NCI-H1105 treated with DMSO at 0.1 percent for 48 hours (cell line): Measurements from ENCODE around the gene ABR.
"Not testable (repeated sequence)": the region's sequence is repeated elsewhere in the genome, so short reads cannot be mapped to it uniquely, and the experiment has no call there.

Source experiments
- DNase-seq: peaks from one replicate; lab custom pipeline; 2025; lab: John Stamatoyannopoulos, UW

ABR gene

GRCh38 chr17:1147664-1148063, 32.1 kb downstream of the ABR start:
- no peak for DNase-seq

- no peak for DNase-seq
Measured at GRCh38 chr17:1146561-1147265, 33.1 kb downstream of the ABR start.

GRCh38 chr17:1145311-1145986, 34.3 kb downstream of the ABR start:
- DNase-seq, result no peak

DNA sequence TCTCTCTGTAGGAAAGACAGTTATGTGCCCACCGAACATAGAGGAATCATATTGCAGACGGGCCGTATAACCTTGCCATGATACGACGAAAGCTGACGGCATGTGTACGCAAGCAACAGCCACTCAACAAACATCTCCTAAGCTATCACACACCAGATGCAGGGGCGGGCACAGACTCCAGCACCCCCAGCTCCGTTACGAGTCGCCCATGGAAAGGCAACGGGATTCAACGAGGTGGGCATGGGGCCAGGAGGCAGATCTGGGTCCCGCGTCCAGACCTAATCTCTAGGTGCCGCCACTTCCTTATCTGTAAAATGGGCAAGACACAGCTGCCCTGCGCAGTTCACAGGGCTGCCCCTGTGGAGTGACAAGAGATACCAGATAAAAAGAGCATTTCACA, 35.6 kb downstream of the ABR start:
- no peak for DNase-seq

DNA sequence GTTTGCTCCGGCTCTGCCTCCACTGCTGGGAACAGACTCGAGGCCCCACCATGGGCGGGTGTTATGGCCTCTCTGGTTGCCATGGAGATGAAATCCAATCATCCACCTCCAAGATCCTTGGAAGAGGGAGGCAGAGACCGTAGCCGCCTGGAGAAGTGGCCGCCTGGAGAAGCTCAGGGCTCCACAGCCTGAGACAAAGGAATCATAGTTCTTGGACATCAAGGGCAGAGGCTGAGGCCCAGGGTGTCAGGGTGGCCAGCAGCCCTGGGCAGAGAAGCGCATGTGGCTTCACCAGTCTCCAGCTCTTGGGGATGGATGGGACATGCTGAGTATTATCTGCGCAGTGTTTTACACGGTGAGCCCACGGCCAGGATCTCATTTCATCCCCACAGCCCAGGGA, 36.2 kb downstream of the ABR start:
- no peak for DNase-seq

- no peak for DNase-seq
Measured at GRCh38 chr17:1142561-1142971, 37.2 kb downstream of the ABR start.

GRCh38 chr17:1137465-1137894, 42.3 kb downstream of the ABR start:
- DNase-seq, result no peak

DNA sequence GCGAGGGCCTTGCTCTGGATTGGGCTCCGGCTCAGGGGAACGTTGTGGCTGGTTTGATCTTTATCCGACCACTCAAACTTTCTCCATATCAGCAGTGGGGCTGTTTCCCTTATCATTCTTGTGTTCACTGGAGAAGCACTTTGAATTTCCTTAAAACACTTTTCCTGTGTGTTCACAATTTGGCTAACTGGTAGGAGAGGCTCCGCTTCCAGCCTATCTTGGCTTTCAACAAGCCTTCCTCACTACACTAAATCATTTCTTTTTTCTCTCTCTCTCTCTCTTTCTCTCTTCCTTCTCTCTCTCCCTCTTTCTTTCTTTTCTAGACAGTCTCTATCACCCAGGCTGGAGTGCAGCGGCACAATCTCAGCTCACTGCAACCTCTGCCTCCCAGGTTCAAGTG, 43.0 kb downstream of the ABR start:
- no peak for DNase-seq

- no peak for DNase-seq
Measured at GRCh38 chr17:1134634-1135324, 45.0 kb downstream of the ABR start.

GRCh38 chr17:1130191-1130590, 49.6 kb downstream of the ABR start:
- no peak for DNase-seq

DNA sequence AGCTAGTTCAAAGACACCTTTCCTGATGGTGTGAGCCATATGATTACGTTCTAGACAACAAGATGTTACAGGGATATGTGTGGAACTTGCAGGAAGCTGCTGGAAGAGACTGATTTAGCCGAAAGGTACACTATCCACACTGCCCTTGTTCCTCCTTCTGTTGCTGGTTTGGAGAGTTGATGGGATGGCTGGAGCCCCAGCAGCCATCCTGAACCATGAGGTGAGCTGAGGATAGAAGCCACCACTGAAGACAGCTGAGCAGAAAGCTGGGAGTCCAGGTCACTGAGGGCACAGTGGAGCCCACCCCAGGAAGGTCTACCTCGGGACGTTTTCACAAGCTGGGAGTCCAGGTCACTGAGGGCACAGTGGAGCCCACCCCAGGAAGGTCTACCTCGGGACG, 51.3 kb downstream of the ABR start:
- DNase-seq, result not testable (repeated sequence)

DNA sequence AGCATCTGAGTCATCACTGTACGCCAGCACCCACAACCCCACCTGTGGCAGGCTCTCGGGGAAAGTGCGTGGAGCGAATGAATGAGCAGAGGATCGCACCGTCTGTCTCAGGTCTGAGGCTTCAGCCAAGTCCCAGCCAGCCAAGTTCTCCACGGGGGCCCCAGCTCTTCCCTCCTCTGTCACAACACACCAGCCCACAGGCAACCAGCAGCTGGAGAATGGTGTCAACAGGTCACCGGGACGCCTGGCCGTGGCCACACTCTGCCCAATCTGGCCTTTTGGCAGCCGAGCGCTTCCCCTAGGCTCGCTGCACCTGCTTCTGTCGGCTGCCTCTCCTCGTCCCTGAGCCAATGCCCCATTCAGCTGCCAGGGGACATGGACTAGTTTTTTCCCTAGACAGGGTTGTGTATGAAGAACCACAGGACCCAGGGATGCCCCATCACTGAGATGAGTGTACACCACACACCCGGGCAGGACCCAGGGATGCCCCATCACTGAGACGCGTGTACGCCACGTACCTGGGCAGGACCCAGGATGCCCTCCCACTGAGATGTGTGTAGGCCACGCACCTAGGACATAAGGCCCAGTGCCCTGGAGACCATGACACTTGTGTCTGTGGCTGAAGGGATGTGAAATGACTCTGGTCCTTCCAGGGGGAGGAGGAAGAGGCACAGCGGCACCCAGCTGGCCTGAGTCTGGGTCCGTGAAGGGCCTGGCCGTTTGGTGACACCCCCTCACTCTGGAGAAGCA, 52.8 kb downstream of the ABR start:
- no peak for DNase-seq

DNA sequence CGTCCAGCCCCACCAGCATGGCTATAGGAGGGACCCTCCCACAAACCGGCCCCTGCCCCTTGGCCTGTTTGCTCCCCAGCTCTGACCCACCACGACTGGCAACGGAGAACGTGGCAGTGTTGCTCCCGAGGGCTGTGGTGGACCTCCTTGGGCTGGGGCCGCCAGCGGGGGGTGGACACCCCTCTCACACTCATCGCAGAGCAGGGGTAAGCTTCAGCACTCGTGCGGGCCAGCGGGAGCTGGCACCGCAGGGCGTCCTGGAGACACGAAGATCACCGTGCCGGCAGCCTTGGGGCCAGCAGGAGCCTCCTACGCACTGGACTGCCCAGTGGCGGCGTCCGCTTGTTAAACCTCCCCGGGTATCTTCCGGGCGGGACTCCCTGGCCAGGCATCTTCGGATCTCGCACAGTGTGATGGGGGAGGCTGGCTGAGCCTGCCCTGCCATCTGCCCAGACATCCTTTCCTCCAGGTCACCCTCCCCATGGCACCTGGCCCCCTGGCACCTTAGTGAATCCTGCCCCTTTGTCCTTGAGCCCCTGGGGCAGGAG, 53.5 kb downstream of the ABR start:
- no peak for DNase-seq

DNA sequence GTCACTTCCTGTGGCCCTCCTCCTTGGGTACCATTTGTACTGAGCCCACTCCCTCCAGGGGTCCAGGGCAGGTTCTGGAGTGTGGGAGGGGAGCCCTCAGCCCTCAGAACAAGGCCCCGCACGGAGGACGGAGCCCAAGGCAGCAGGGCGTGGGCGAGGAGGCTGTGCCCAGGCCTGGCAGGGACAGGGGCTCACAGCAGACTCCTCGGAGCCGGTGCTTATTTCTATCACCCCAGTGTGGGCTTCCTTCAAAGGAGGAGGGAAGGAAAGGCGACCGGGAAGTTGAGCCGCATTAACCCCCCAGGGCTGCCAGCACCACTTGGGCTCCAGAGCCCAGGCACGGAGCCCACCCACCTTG, 54.0 kb downstream of the ABR start:
- DNase-seq, result no peak

- no peak for DNase-seq
Measured at GRCh38 chr17:1124896-1125787, 54.6 kb downstream of the ABR start.

DNA sequence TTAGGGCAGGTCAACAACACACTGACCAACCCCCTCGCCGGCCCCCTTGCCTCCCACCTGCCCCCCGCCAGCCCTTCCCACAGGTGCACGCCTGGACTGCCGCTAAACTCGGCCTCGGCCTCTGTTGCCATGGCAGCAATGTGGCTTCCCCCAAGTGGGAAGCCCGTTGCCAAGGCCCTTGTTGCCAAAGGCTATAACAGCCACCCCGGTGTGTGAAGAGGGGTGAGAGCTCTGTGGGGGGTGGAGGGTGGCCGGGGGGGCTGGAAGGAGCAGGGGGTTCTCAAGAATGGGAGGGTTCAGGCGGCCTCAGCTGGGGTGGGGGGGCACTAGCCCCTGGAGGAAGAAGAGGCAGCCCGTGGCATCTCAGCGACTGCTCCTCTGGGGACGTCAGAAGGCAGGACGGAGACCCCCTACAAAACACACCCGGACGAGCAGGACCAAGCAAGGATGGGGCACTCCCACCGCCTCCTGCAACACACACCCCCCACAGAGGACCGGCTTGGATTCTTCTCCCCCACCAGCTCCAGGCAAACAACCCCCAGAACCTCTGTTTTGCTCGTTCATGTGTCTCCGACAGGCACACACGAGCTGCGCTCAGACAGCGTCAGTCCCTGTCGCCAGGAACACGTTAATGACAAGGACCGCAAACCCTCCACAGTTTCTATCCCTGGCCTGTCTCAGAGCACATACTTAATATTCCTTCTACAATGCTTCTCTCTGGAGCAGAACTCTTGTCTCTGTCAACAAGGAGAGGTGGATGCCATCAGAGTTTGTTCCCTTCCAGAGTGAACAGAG, 55.7 kb downstream of the ABR start:
- peak; percentile 59 for DNase-seq

DNA sequence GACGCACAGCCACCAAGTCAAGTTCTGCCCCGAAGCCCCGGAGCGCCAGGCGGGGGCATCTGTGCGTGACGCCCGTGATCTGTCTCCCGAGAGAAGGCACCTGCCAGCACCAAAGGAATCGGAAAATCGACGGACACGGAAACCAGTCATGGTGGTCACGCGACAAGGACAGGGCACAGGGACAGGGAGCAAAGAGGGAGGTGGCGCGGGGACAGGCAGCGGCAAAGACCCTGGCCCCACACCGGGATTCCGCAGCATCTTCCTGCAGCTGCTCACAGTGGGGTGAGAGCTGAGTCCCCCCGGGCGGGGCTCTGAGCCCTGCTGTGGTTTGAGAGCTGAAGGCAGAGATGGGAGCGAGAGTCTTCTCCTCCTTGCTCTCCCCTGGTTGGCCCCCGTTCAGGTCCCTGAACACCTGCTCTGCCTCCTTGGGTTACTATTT, 56.4 kb downstream of the ABR start:
- DNase-seq, result peak; percentile 40

DNA sequence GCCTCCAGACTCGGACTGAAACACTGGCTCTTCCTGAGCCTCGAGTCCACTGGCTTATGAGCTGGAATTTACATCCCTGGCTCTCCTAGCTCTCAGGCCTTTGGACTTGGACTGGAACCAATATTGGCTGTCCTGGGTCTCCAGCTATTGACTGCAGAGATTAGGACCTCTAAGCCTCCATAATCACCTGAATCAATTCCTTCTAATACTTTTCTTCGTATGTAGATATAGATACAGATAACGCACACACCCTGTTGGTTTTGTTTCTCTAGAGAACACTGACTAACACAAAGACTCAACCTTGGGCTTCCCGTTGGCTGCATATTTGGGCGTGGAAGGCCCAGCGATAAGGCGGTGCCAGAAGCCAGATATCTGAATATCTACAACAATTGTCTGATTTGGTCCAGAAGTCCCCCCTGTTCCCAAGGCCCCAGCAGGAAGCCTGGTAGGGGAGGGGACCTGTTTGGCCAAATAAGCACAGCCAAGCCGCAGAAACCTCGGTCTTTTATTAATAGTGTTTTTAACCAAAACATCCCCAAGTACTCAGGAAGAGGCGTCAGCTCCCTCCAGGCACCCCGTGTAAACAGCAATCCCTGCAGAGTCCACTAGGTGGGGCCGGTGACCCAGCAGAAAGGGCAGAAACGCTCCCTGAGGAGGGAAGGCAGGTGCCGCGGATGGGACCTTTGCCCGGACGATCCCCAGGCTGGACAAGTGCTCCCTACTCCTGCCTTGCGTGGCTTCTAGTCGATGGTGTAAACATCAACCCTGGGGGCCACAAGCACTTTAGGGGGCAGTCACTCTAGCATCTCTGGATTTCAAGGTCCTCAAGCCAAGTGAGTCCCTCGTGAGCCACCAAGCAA, 57.0 kb downstream of the ABR start:
- DNase-seq, result peak; percentile 45

GRCh38 chr17:1121442-1121817, 58.4 kb downstream of the ABR start:
- DNase-seq, result not testable (repeated sequence)
